RWPE2 (cell line): Measurements from ENCODE around the gene PABPC1L.
A peak's percentile ranks its signal among the peaks of the same experiment; 100 is the strongest.

ENCODE experiments used
- ATAC-seq: fragments of 200-7000 bp; cut with Tn5 transposase; 3 replicates; pipeline ENCODE4 v1.9.1; 2021; ENCODE audit warnings: low read depth
- DNase-seq: peaks from one replicate; pipeline ENCODE4 v3.0.0-alpha.2; 2020; ENCODE audit warnings: low spot score
- H3K27ac ChIP-seq: fragments of 450-650 bp; 2 replicates; pipeline ENCODE4 v1.5.1; 2017; ENCODE audit warnings: mild to moderate bottlenecking; ENCODE audit not compliant: poor library complexity, severe bottlenecking
- H3K27me3 ChIP-seq: fragments of 250-450 bp; sonication (Bioruptor Pico); 2 replicates; pipeline ENCODE4 v1.5.1; 2021; ENCODE audit warnings: mild to moderate bottlenecking, moderate library complexity; ENCODE audit not compliant: insufficient read depth, poor library complexity, severe bottlenecking
- H3K36me3 ChIP-seq: fragments of 250-450 bp; sonication (Bioruptor Pico); 2 replicates; pipeline ENCODE4 v1.5.1; 2020; ENCODE audit warnings: low read depth, mild to moderate bottlenecking, moderate library complexity
- H3K4me1 ChIP-seq: fragments of 250-450 bp; sonication (Bioruptor Pico); 2 replicates; pipeline ENCODE4 v1.5.1; 2021; ENCODE audit warnings: mild to moderate bottlenecking, moderate library complexity; ENCODE audit not compliant: insufficient read depth, poor library complexity, severe bottlenecking
- H3K4me3 ChIP-seq: fragments of 250-450 bp; sonication (Bioruptor Pico); 2 replicates; pipeline ENCODE4 v1.5.1; 2021; ENCODE audit warnings: mild to moderate bottlenecking, moderate library complexity; ENCODE audit not compliant: severe bottlenecking
- H3K9me3 ChIP-seq: fragments of 250-450 bp; sonication (Bioruptor Pico); 2 replicates; pipeline ENCODE4 v1.5.1; 2021; ENCODE audit warnings: mild to moderate bottlenecking, moderate library complexity; ENCODE audit not compliant: severe bottlenecking
- CTCF ChIP-seq: fragments of 450-650 bp; IDR thresholded peaks from one replicate; pipeline ENCODE4 v1.5.1; 2017; ENCODE audit warnings: mild to moderate bottlenecking, moderate library complexity; ENCODE audit not compliant: poor library complexity, severe bottlenecking

The PABPC1L gene

GRCh38 chr20:44910690-44911262 is 916 bp downstream of the PABPC1L start:
- Histone ChIP-seq H3K9me3 (no peaks in the 10 kb centered on the region), H3K27me3 (no peaks in the 10 kb centered on the region), H3K36me3 (peaks cover 68% of the 10 kb centered on the region), H3K4me3 (peak overlapping the region; percentile 58), H3K27ac (peak overlapping the region; percentile 39), H3K4me1 (peaks cover 8% of the 10 kb centered on the region)
- no peak for TF ChIP-seq CTCF
- DNase-seq: no peak
- peak; percentile 7 for ATAC-seq

- peak; percentile 90 for DNase-seq
- Histone ChIP-seq H3K36me3 (peaks cover 68% of the 10 kb centered on the region), H3K4me1 (peaks cover 8% of the 10 kb centered on the region), H3K4me3 (peak overlapping the region; percentile 1), H3K27me3 (no peaks in the 10 kb centered on the region), H3K9me3 (no peaks in the 10 kb centered on the region), H3K27ac (no peak overlapping the region)
- peak; percentile 28 for ATAC-seq
- TF ChIP-seq CTCF: peak; percentile 97
Measured at GRCh38 chr20:44911264-44911921, 1.5 kb downstream of the PABPC1L start.

- Histone ChIP-seq H3K4me1 (peaks cover 8% of the 10 kb centered on the region), H3K9me3 (no peaks in the 10 kb centered on the region), H3K27ac (no peak overlapping the region), H3K4me3 (no peak overlapping the region), H3K27me3 (no peaks in the 10 kb centered on the region), H3K36me3 (peaks cover 68% of the 10 kb centered on the region)
- TF ChIP-seq CTCF: no peak
- ATAC-seq: no peak
- no peak for DNase-seq
Measured at GRCh38 chr20:44912189-44912588, 2.3 kb downstream of the PABPC1L start.

- Histone ChIP-seq H3K4me3 (no peak overlapping the region), H3K9me3 (no peaks in the 10 kb centered on the region), H3K4me1 (peaks cover 8% of the 10 kb centered on the region), H3K27me3 (no peaks in the 10 kb centered on the region), H3K27ac (no peak overlapping the region), H3K36me3 (peaks cover 81% of the 10 kb centered on the region)
- DNase-seq (no peak), ATAC-seq (no peak)
- no peak for TF ChIP-seq CTCF
Measured at GRCh38 chr20:44914924-44915323, 5.1 kb downstream of the PABPC1L start.

- H3K27ac ChIP-seq: no peak overlapping the region
- H3K36me3 ChIP-seq: peaks cover 97% of the 10 kb centered on the region
- no peak overlapping the region for H3K4me3 ChIP-seq
- ATAC-seq (no peak), DNase-seq (peak; percentile 73)
- no peaks in the 10 kb centered on the region for H3K9me3 ChIP-seq
- H3K27me3 ChIP-seq: no peaks in the 10 kb centered on the region
- H3K4me1 ChIP-seq: no peaks in the 10 kb centered on the region
- TF ChIP-seq CTCF: no peak
Measured at GRCh38 chr20:44916586-44916985, 6.7 kb downstream of the PABPC1L start.
